Caco-2 (cell line): Measurements from ENCODE around the gene METTL2B. TPM values are rescaled to one million over a fixed set of nuclear protein-coding genes. Genes with fewer than 3 reads are reported as not detected.

Source experiments
- BruUV-seq: library from RNA; stranded (reverse); fragments of 400-500 nt; replicated peaks from 2 replicates; lab custom pipeline; 2021; lab: Mats Ljungman, UMichigan
- CTCF ChIA-PET: fragments of 300-600 bp; sonication (Branson Sonifier 250); formaldehyde crosslinking; loops from one replicate; lab custom pipeline; 2022; ENCODE audit warnings: antibody characterized with exemption; lab: Charles Lee
- POLR2A ChIA-PET: fragments of 300-600 bp; sonication (Branson Sonifier 250); formaldehyde crosslinking; loops from one replicate; lab custom pipeline; 2022; ENCODE audit warnings: antibody characterized with exemption; lab: Charles Lee
- DNase-seq, 2 experiments: peaks; one replicate each; pipeline versions ENCODE4 v3.0.0 to v3.0.0-alpha.2; 2020 to 2022
- H3K27me3 ChIP-seq: replicated peaks from 2 replicates; pipeline ENCODE4 v1.6.0; 2011; ENCODE audit warnings: low read length; ENCODE audit not compliant: control insufficient read depth, insufficient read depth
- H3K36me3 ChIP-seq: 2 replicates; pipeline ENCODE4 v1.5.1; 2011; ENCODE audit warnings: low read length; ENCODE audit not compliant: control insufficient read depth, insufficient read depth
- H3K4me1 ChIP-seq: fragments of 250-450 bp; sonication (Bioruptor Pico); 2 replicates; pipeline ENCODE4 v1.5.1; 2020; ENCODE audit warnings: mild to moderate bottlenecking
- H3K4me3 ChIP-seq: 2 replicates; pipeline ENCODE4 v1.5.1; 2011; ENCODE audit warnings: low read depth, mild to moderate bottlenecking, control low read depth, low read length
- H3K9me3 ChIP-seq: fragments of 250-450 bp; sonication (Bioruptor Pico); 2 replicates; pipeline ENCODE4 v1.5.1; 2020; ENCODE audit warnings: mild to moderate bottlenecking, moderate library complexity
- H3K27ac Mint-ChIP-seq: one replicate; pipeline ENCODE4 v1.8.0; 2022; ENCODE audit warnings: mixed read lengths; ENCODE audit not compliant: unreplicated experiment
- H3K27me3 Mint-ChIP-seq: one replicate; pipeline ENCODE4 v1.8.0; 2022; ENCODE audit warnings: mixed read lengths; ENCODE audit not compliant: insufficient read depth, unreplicated experiment
- H3K36me3 Mint-ChIP-seq: one replicate; pipeline ENCODE4 v1.8.0; 2022; ENCODE audit warnings: mild to moderate bottlenecking, mixed read lengths; ENCODE audit not compliant: insufficient read depth, unreplicated experiment
- H3K4me1 Mint-ChIP-seq: one replicate; pipeline ENCODE4 v1.8.0; 2022; ENCODE audit warnings: low read depth, mixed read lengths; ENCODE audit not compliant: unreplicated experiment
- H3K4me3 Mint-ChIP-seq: one replicate; pipeline ENCODE4 v1.8.0; 2022; ENCODE audit warnings: mild to moderate bottlenecking, moderate library complexity, mixed read lengths; ENCODE audit not compliant: unreplicated experiment
- H3K9me3 Mint-ChIP-seq: one replicate; pipeline ENCODE4 v1.8.0; 2022; ENCODE audit warnings: mixed read lengths; ENCODE audit not compliant: unreplicated experiment
- intact Hi-C: fragments of 100-400 bp; cut with micrococcal nuclease; formaldehyde crosslinking; loops from one replicate; pipeline ENCODE4 v1.10.0; 2022; ENCODE audit not compliant: unreplicated experiment
- total RNA-seq: library from RNA; stranded (reverse); gene quantifications from 2 replicates; pipeline ENCODE4 v1.2.3, GENCODE V29; 2022
- TF ChIP-seq, protein P1 (sequence below), 2 experiments: fragments of 200-600 bp in 1 of 2; IDR thresholded peaks; 1 replicate in 1 of 2; 2 replicates in 1 of 2; pipeline versions ENCODE4 v1.5.1 to v1.8.0; 2011 to 2022; ENCODE audit warnings: antibody characterized with exemption in 1 of 2, control low read depth in 1 of 2, inconsistent platforms in 1 of 2, low read depth in 1 of 2, low read length in 1 of 2, mild to moderate bottlenecking in 1 of 2, moderate library complexity in 1 of 2; ENCODE audit not compliant: insufficient read depth in 1 of 2, severe bottlenecking in 1 of 2, unreplicated experiment in 1 of 2

METTL2B gene
- total RNA-seq, 1 experiment from 2014 or later = 39.0 TPM

DNA sequence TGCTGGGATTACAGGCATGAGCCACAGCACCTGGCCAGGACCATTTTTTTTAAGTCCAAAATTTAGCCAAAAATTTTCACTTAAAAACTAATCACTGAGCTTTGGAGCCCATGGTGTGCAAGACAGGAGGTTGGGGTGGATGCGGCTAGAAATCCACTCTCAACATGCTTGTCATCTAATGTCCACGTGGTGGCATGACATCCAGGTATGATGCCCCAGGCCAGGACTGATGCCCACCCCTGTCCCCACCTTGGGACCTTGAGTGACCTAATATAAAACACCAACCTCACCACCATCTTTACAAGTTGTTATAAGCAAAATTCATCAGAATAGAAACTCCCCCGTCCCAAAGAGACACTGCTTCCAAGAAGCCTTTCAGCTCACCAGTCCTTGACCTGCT lies 46.3 kb upstream of the METTL2B start:
- Mint-ChIP-seq H3K4me3 (no peak overlapping the region), H3K4me1 (peaks cover 13% of the 10 kb centered on the region), H3K27me3 (no peaks in the 10 kb centered on the region), H3K9me3 (no peaks in the 10 kb centered on the region), H3K36me3 (no peaks in the 10 kb centered on the region), H3K27ac (no peak overlapping the region)
- TF ChIP-seq, protein P1, sequence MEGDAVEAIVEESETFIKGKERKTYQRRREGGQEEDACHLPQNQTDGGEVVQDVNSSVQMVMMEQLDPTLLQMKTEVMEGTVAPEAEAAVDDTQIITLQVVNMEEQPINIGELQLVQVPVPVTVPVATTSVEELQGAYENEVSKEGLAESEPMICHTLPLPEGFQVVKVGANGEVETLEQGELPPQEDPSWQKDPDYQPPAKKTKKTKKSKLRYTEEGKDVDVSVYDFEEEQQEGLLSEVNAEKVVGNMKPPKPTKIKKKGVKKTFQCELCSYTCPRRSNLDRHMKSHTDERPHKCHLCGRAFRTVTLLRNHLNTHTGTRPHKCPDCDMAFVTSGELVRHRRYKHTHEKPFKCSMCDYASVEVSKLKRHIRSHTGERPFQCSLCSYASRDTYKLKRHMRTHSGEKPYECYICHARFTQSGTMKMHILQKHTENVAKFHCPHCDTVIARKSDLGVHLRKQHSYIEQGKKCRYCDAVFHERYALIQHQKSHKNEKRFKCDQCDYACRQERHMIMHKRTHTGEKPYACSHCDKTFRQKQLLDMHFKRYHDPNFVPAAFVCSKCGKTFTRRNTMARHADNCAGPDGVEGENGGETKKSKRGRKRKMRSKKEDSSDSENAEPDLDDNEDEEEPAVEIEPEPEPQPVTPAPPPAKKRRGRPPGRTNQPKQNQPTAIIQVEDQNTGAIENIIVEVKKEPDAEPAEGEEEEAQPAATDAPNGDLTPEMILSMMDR (IDR thresholded peaks at IDR 0.05; ENCODE audit: insufficient read depth in 1 of 2, low read depth in 1 of 2, low read length in 1 of 2, severe bottlenecking in 1 of 2, unreplicated experiment in 1 of 2) = no peak
- peaks cover 20% of the 10 kb centered on the region for H3K4me1 ChIP-seq
- ChIA-PET CTCF (interaction anchor here (11.2 kb wide), 1 partner anchor 31 kb away, joined by 226 read pairs; no protein-coding TSS in a partner anchor), POLR2A (no interaction called here)
- no peaks in the 10 kb centered on the region for H3K9me3 ChIP-seq
- BruUV-seq = no TSS peak
- no peak for DNase-seq
- no peaks in the 10 kb centered on the region for H3K36me3 ChIP-seq
- no peak overlapping the region for H3K4me3 ChIP-seq
- intact Hi-C loops = no loop called here
- no peaks in the 10 kb centered on the region for H3K27me3 ChIP-seq

DNA sequence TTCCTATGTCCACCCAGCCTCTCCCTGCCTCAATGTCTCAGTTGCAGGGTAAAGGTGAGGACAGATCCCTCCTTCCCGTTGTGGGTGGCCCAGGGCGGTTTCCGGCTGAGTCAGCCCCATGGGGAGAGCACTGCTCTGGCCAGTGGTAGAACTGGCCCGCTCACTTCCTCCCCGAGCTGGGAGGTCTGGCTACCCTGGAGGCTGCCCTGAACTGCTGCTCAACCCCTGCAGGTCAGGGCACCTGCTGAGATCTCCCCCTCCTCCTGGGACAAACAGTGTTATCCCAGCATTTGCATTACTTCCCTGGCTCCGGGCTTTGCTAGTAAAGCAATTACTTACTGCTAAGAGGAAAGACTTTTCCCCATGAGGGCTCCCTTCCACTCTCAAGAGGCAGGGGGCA lies 45.3 kb upstream of the METTL2B start:
- intact Hi-C loops = no loop called here
- H3K36me3 Mint-ChIP-seq = no peaks in the 10 kb centered on the region

DNA sequence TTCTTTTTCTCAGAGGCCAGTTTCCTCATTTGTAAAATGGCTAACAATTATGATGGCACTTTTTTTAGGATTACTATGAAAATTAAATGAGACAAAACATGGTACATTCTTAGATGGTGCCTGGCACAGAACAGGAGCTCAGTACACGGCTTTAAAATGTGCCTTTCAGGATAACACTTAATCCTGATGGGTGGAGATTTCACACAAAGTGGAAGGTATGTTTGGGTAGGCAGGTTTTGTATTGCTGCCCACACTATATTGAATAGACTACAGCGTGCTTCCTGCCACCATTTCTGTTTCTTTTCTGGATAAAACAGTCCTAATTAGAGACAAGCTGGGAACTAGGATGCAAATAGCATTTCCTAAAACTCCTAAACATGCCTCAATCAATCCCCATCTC lies 44.8 kb upstream of the METTL2B start:
- no peak overlapping the region for H3K27ac Mint-ChIP-seq
- no TSS peak for BruUV-seq
- DNase-seq = no peak
- ChIA-PET POLR2A (no interaction called here), CTCF (interaction anchor here (1.2 to 11.2 kb wide), 2 partner anchors 29 to 431 kb away, joined by 4 to 226 read pairs; partner anchors contain the start of gene ATP6V1F)
- no peaks in the 10 kb centered on the region for H3K9me3 Mint-ChIP-seq
- Histone ChIP-seq H3K4me3 (no peak overlapping the region), H3K36me3 (no peaks in the 10 kb centered on the region), H3K27me3 (no peaks in the 10 kb centered on the region), H3K4me1 (peaks cover 29% of the 10 kb centered on the region), H3K9me3 (no peaks in the 10 kb centered on the region)
- no peaks in the 10 kb centered on the region for H3K27me3 Mint-ChIP-seq
- intact Hi-C loops = no loop called here
- TF ChIP-seq, protein P1 (IDR thresholded peaks at IDR 0.05; ENCODE audit: insufficient read depth in 1 of 2, low read depth in 1 of 2, low read length in 1 of 2, severe bottlenecking in 1 of 2, unreplicated experiment in 1 of 2) = no peak
- H3K4me3 Mint-ChIP-seq = no peak overlapping the region
- peaks cover 23% of the 10 kb centered on the region for H3K4me1 Mint-ChIP-seq
- H3K36me3 Mint-ChIP-seq = no peaks in the 10 kb centered on the region

More for the DNA sequence above, 45.3 kb upstream of the METTL2B start:
- no peak for DNase-seq
- H3K27me3 Mint-ChIP-seq = no peaks in the 10 kb centered on the region
- H3K4me3 ChIP-seq = no peak overlapping the region
- H3K27me3 ChIP-seq = no peaks in the 10 kb centered on the region
- no peaks in the 10 kb centered on the region for H3K9me3 Mint-ChIP-seq
- H3K27ac Mint-ChIP-seq = no peak overlapping the region
- POLR2A ChIA-PET = no interaction called here
- TF ChIP-seq, protein P1 (IDR thresholded peaks at IDR 0.05; ENCODE audit: insufficient read depth in 1 of 2, low read depth in 1 of 2, low read length in 1 of 2, severe bottlenecking in 1 of 2, unreplicated experiment in 1 of 2) = no peak
- no peaks in the 10 kb centered on the region for H3K36me3 ChIP-seq
- no peaks in the 10 kb centered on the region for H3K9me3 ChIP-seq
- CTCF ChIA-PET = interaction anchor here (1.2 to 11.2 kb wide), 2 partner anchors 30 to 431 kb away, joined by 4 to 226 read pairs; partner anchors contain the start of gene ATP6V1F
- H3K4me3 Mint-ChIP-seq = no peak overlapping the region
- H3K4me1 ChIP-seq = peaks cover 28% of the 10 kb centered on the region
- BruUV-seq = no TSS peak
- H3K4me1 Mint-ChIP-seq = peaks cover 23% of the 10 kb centered on the region
